Neuron (in vitro differentiated cells): Measurements from ENCODE around the gene SDK2.

Source experiments
- H2AFZ ChIP-seq: one replicate; pipeline ENCODE4 v1.6.1; 2013; ENCODE audit warnings: low read depth, mild to moderate bottlenecking, inconsistent platforms, low read length, moderate library complexity
- H3K27me3 ChIP-seq: one replicate; pipeline ENCODE4 v1.6.1; 2013; ENCODE audit warnings: low read length; ENCODE audit not compliant: insufficient read depth
- H3K36me3 ChIP-seq: one replicate; pipeline ENCODE4 v1.6.1; 2013; ENCODE audit warnings: low read length; ENCODE audit not compliant: insufficient read depth
- H3K4me1 ChIP-seq: one replicate; pipeline ENCODE4 v1.6.1; 2013; ENCODE audit warnings: low read length; ENCODE audit not compliant: insufficient read depth
- H3K4me3 ChIP-seq: 2 replicates; pipeline ENCODE4 v1.5.1; 2013; ENCODE audit warnings: mild to moderate bottlenecking, low read length, moderate library complexity
- H3K9me3 ChIP-seq: one replicate; pipeline ENCODE4 v1.6.1; 2013; ENCODE audit warnings: low read length

Gene SDK2

DNA sequence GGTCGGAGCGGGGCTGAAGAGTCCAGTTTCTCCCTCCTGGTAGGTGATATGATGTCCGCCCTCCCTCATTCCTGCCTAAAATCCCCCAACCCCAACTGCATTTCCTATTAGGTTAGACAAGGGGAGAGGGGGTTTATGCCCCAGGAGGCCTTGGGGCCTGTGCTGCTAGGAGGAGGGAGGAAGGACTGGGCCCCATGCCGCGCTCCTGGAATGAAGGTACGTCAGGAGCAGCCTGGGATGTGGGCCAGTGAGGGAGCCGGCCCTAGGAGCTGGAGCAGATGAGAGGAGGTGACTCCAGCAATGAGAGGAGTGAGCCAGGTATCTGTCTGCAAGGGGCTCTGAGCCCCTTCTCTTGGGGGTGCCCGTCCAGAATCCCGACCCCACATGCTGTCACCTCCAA is 285.6 kb downstream of the SDK2 start:
- H3K4me3 ChIP-seq, result no peak overlapping the region
- no peaks in the 10 kb centered on the region for H3K27me3 ChIP-seq
- H2AFZ ChIP-seq, result no peak overlapping the region
- no peaks in the 10 kb centered on the region for H3K4me1 ChIP-seq
- H3K9me3 ChIP-seq, result no peaks in the 10 kb centered on the region
- H3K36me3 ChIP-seq, result peaks cover 17% of the 10 kb centered on the region

DNA sequence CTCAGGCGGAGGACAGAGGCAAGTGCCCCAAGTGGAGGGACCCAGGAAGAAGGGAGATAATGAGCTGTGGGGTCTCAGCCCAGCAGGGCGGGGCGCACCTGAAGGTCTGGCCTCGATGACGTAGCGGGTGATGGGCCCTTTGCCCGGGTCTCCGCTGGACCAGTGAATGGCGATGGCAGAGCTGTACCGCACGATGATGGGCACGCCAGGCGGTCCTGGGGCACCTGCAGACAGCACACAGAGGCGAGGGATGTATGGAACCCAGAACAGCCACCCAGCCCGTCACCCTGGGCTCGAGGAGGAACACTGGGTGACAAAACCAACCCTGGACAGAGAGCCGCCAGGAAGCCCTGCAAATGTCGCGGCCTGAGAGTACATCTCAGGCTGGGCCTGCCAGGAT is 286.3 kb downstream of the SDK2 start:
- Histone ChIP-seq H3K36me3 (peaks cover 17% of the 10 kb centered on the region), H3K4me3 (no peak overlapping the region), H3K9me3 (no peaks in the 10 kb centered on the region), H2AFZ (no peak overlapping the region), H3K4me1 (no peaks in the 10 kb centered on the region), H3K27me3 (no peaks in the 10 kb centered on the region)

DNA sequence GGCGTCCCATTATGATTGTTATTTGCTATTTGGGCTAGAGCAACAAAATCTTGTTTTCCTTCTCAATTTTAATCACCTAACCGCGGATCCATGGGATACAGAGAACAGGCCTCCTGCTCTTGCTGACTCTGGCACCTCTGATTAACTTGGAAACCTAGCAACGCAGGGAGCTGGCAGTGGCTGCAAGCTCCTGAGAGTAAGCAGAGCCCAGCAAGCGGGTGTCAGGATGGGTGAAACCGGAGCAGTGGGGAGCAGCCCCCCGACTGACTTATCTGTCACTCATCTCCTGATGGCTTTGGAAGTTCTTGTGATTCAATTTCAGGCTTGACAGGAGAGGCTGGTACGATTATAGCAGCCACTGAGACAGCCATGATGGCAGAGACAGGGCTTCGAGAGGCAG is 286.9 kb downstream of the SDK2 start:
- no peaks in the 10 kb centered on the region for H3K9me3 ChIP-seq
- no peak overlapping the region for H3K4me3 ChIP-seq
- H2AFZ ChIP-seq, result no peak overlapping the region
- H3K4me1 ChIP-seq, result no peaks in the 10 kb centered on the region
- H3K36me3 ChIP-seq, result peaks cover 19% of the 10 kb centered on the region
- H3K27me3 ChIP-seq, result no peaks in the 10 kb centered on the region

DNA sequence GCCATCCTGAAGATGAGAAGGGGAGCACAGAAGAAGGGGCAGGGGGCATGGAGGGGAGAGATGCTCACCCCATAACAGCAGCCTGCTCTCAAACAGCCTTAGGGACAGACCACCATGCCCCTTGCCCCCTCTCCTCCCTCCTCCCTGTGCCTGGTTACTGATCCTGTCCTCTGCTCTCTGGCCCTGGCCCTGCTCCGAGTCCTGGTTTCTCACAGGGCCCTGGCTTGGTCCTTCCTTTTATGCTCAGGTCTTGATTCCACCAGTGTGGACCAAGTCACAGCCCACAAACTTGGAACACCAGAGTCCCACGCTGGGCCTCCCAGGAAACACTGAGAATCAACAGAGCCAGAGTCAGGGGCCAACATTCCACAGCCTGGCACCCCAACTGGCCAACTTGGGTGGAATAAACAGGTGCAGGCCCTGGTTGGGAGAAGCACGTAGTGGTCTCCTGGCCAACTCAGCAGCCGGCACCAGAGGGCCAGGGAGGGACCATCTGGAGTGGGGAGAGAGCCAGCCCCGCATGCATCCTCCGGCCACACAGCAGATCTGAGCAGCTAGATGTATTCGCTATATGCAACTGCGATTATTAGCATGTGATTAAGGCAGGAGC is 287.6 kb downstream of the SDK2 start:
- Histone ChIP-seq H3K9me3 (no peaks in the 10 kb centered on the region), H2AFZ (no peak overlapping the region), H3K27me3 (no peaks in the 10 kb centered on the region), H3K4me1 (no peaks in the 10 kb centered on the region), H3K4me3 (no peak overlapping the region), H3K36me3 (peaks cover 20% of the 10 kb centered on the region)

DNA sequence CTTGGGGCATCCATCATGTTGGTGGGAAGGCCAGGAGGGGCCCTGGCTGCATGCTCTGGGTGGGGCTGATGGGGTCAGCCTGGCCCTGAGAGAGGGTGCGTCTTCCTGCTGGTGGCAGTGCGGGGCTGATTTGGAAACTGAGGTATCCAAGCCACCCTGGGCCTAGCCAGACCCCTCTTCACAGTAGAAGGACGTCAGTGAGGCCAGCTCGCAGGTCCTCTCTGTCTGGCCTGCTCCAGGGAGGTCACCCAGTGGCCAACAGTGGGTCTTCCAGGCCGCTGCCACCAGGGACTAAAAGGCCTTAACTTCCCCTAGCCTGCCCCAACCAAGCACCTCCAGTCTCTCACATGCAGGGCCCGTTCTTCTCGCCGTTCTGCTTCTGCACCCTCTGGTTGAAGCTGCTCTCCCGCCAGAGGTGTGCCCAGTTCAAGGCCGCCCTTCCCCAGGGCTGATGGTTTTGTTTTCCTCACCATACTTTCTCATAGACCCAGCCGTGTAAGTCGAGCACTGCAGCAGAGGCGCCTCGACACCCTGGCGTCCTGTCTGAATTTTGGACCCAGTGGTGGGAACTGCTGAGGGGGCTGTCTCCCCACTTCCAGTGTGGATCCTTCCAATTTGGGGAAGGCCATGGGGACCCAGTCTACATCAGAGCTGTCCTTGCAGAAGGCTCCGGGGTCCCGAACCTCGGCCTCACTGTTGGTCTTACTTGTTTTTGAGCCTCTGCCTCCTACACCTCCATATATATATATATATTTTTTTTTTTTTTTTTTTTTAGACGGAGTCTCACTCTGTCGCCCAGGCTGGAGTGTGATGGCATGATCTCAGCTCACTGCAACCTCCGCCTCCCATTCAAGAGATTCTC is 289.6 kb downstream of the SDK2 start:
- Histone ChIP-seq H3K4me3 (no peak overlapping the region), H3K4me1 (no peaks in the 10 kb centered on the region), H3K27me3 (no peaks in the 10 kb centered on the region), H3K36me3 (peaks cover 25% of the 10 kb centered on the region), H2AFZ (no peak overlapping the region), H3K9me3 (no peaks in the 10 kb centered on the region)

DNA sequence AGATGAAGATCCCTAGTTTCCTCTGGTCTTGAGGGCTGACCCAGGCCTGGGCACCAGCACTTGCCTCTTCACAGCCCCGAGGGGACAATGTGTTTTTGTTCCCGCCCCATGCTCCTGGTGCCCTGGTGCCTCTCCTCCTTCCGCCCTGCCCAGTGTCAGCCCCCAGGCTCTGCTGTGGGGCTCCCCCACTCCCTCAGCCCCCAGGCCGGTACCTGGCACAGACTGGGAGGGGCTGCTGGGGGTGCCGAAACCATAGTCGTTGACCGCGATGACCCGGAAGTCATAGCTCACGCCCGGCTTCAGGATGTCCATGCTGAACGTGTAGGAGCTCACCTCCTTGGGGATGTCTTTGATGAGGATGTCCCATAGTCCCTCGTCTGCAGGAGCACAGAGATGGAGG is 292.0 kb downstream of the SDK2 start:
- H3K27me3 ChIP-seq, result no peaks in the 10 kb centered on the region
- no peaks in the 10 kb centered on the region for H3K4me1 ChIP-seq
- peaks cover 22% of the 10 kb centered on the region for H3K36me3 ChIP-seq
- H3K4me3 ChIP-seq, result no peak overlapping the region
- no peaks in the 10 kb centered on the region for H3K9me3 ChIP-seq
- H2AFZ ChIP-seq, result no peak overlapping the region

DNA sequence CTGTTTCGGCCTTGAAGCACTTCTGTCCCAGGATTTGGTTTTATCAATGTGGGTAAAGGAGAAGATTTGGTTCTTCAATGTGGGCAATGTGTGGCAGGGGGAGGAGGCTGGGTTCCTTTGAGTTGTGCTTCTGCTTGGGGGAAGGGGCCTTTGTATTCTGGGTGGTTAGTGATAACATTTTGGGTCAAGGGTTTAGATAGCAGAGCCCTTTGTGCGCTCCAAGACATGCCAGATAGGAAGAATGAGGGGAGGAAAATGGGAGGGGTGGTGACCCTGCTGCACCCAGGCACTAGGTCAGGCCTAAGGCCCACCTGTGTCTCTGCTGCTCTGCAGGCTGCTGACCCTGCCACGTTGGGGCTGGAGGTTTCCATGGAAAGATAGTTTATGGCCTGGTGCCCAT is 292.5 kb downstream of the SDK2 start:
- H3K4me1 ChIP-seq, result no peaks in the 10 kb centered on the region
- no peak overlapping the region for H3K4me3 ChIP-seq
- H3K9me3 ChIP-seq, result no peaks in the 10 kb centered on the region
- H3K36me3 ChIP-seq, result peaks cover 21% of the 10 kb centered on the region
- H3K27me3 ChIP-seq, result no peaks in the 10 kb centered on the region
- H2AFZ ChIP-seq, result no peak overlapping the region

DNA sequence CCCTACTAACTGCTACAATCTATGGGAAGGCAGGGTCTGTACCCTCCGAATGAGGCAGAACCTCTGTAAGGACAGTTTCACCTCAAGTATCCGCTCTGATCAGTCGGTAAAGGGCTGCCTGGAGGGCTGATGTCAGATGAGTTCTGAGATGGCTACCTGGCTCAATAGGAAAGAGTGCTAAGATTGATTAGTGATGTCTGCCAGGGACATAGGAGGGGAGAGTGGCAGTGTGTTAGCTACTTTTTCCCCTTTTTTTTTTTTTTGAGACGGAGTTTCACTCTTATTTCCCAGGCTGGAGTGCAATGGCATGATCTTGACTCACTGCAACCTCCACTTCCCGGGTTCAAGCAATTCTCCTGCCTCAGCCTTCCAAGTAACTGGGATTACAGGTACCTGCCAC is 293.4 kb downstream of the SDK2 start:
- Histone ChIP-seq H3K9me3 (no peaks in the 10 kb centered on the region), H3K4me1 (no peaks in the 10 kb centered on the region), H3K27me3 (no peaks in the 10 kb centered on the region), H3K4me3 (no peak overlapping the region), H2AFZ (no peak overlapping the region), H3K36me3 (peaks cover 15% of the 10 kb centered on the region)

DNA sequence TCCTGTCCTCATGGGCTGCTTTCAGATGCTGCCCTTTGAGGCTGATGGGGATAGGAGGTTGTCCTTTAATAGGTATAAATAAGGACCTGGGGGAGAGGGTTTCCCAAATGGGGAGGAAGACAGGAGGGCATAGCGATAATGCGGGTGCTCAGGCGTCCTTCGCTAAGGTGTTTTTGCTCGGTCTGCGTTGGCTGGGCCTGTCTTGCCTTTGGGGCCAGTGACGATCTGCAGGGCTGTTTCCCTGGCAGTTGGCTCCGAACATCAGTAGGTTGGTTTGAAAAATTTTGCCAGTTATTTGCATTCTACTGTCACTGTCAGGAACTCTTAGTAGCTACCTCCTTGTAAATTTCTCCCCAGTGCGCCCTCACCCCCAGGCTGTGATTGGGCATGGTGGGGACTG is 294.6 kb downstream of the SDK2 start:
- Histone ChIP-seq H3K27me3 (no peaks in the 10 kb centered on the region), H3K4me3 (no peak overlapping the region), H3K36me3 (peaks cover 17% of the 10 kb centered on the region), H3K9me3 (no peaks in the 10 kb centered on the region), H3K4me1 (peaks cover under 1% of the 10 kb centered on the region), H2AFZ (no peak overlapping the region)

DNA sequence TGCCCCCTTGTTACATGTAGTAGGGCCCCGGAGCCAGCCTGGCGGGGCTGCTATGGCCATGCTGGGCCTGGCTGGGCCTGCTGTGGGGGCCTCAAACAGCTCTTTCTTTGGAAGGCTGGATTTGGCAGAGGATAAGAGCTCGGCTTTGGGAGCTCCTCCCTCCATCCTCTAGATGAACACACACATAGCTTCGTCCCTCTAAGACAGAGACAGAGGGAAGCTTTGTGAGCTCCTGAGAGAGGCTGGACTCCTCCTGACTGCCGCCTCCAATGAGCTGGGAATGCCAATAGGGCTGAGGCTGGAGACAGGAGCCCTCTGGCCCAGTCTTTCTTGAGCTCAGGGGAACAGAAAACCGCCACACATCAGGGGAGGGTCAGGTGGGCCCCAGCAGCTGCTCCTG is 295.1 kb downstream of the SDK2 start:
- peaks cover 18% of the 10 kb centered on the region for H3K36me3 ChIP-seq
- H3K9me3 ChIP-seq, result no peaks in the 10 kb centered on the region
- no peak overlapping the region for H2AFZ ChIP-seq
- H3K4me1 ChIP-seq, result peaks cover 6% of the 10 kb centered on the region
- no peak overlapping the region for H3K4me3 ChIP-seq
- no peaks in the 10 kb centered on the region for H3K27me3 ChIP-seq

DNA sequence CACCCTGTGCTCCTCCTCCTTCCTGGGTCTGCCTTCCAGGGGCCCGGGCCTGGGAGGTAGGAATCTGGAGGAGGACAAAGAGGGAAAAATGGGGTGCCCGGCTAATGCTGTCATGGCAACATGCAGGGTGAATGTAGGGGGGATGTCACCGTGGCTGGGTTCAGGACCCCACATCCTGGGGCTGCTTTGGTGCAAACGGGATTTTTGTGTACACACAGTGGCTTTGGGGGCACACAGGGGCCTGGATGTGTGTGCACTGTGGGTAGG is 295.5 kb downstream of the SDK2 start:
- H3K27me3 ChIP-seq, result no peaks in the 10 kb centered on the region
- H3K36me3 ChIP-seq, result peaks cover 16% of the 10 kb centered on the region
- no peaks in the 10 kb centered on the region for H3K9me3 ChIP-seq
- no peak overlapping the region for H3K4me3 ChIP-seq
- H3K4me1 ChIP-seq, result peaks cover 10% of the 10 kb centered on the region
- no peak overlapping the region for H2AFZ ChIP-seq

DNA sequence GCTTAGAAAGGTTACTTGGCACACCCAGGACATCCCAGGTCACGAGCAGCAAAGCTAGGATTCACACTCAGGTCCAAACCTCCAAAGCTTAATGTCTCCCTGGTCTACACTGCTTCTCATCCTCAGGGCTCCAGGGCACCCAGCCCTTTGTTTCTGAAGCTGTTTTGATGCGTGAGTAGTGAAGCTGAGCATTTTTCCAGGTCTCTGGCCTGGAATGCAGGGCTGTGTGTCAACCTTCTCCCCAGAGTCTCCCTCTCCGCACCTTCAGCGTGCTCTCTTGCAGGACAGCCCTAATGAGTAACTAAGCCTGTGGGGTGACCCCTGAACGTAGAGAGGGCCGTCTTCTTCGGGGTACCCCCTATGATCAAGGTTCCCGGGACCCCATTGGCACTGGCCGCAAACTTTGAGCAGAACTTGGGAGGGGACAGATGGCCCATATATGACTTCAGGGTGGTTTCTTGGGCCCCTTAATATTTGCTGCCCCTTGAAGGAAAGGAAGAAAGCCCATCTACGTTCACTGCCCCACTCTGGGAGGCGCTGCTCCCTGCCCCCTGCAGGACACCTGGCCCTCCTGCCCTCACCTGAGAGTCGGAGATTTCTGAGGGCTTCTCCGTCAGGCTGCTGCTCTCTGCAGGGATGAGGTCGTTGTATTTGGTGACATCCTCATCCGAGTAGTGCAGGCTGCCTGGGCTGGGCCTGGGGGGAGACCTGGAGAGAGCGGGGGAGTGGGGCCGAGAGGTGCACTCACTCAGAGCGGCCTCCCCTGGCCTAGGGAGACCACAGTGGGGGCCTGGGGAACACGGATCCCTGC is 296.0 kb downstream of the SDK2 start:
- peaks cover 14% of the 10 kb centered on the region for H3K4me1 ChIP-seq
- H3K4me3 ChIP-seq, result no peak overlapping the region
- H3K9me3 ChIP-seq, result no peaks in the 10 kb centered on the region
- no peak overlapping the region for H2AFZ ChIP-seq
- no peaks in the 10 kb centered on the region for H3K27me3 ChIP-seq
- H3K36me3 ChIP-seq, result peaks cover 16% of the 10 kb centered on the region

DNA sequence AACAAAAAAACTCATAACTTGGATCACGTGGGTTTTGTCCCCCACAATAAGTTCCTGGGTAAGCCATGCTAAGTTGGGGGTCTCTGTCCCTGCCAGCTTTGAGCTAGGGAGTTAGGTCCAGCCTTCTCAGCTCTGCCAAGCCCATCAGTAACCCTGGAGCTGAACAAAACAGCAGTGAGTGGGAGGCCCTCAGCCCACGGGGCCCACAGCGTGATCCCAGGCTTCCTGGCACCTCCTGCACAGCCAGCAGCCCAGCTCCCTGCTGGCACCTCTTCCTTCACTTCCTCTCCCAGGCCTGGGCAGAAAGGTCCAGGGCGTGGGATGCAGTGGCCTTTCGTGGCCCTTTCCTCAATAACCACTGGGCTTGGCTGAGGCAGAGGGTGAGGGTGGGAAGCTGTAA is 296.9 kb downstream of the SDK2 start:
- H3K27me3 ChIP-seq, result no peaks in the 10 kb centered on the region
- no peak overlapping the region for H2AFZ ChIP-seq
- H3K36me3 ChIP-seq, result peaks cover 14% of the 10 kb centered on the region
- no peak overlapping the region for H3K4me3 ChIP-seq
- peaks cover 22% of the 10 kb centered on the region for H3K4me1 ChIP-seq
- H3K9me3 ChIP-seq, result no peaks in the 10 kb centered on the region
